ENCODE measurements around the gene TOR3A.

TOR3A gene

GRCh38 chr1:179144626-179145025, 62.8 kb downstream of the TOR3A start:
- no peak for TF ChIP-seq GATA3 (IDR thresholded peaks at IDR 0.05; ENCODE audit: low read depth, low read length)
- TF ChIP-seq GATA2 (IDR thresholded peaks at IDR 0.05; ENCODE audit: low read depth, low read length): no peak

- TF ChIP-seq GATA2 (IDR thresholded peaks at IDR 0.05; ENCODE audit: low read depth, low read length) (no peak), GATA3 (IDR thresholded peaks at IDR 0.05; ENCODE audit: low read depth, low read length) (no peak)
Measured at GRCh38 chr1:179145521-179145920, 63.7 kb downstream of the TOR3A start.
